Rectal smooth muscle tissue (tissue), 1 donor: ENCODE results near the gene VAMP5.
"Not testable (repeated sequence)": the region's sequence is repeated elsewhere in the genome, so short reads cannot be mapped to it uniquely, and the experiment has no call there.

ENCODE experiments used
- H3K27ac ChIP-seq: one replicate; pipeline ENCODE4 v1.7.0; 2013; ENCODE audit warnings: low read depth, low read length, inconsistent platforms
- H3K27me3 ChIP-seq: one replicate; pipeline ENCODE4 v1.7.0; 2013; ENCODE audit warnings: low read length; ENCODE audit not compliant: control insufficient read depth, insufficient read depth
- H3K36me3 ChIP-seq: one replicate; pipeline ENCODE4 v1.7.0; 2013; ENCODE audit warnings: low read length; ENCODE audit not compliant: control insufficient read depth, insufficient read depth
- H3K4me1 ChIP-seq: one replicate; pipeline ENCODE4 v1.7.0; 2013; ENCODE audit warnings: low read length; ENCODE audit not compliant: control insufficient read depth, insufficient read depth
- H3K4me3 ChIP-seq: one replicate; pipeline ENCODE4 v1.7.0; 2013; ENCODE audit warnings: low read length
- H3K9ac ChIP-seq: one replicate; pipeline ENCODE4 v1.7.0; 2013; ENCODE audit warnings: low read length

VAMP5 gene

DNA sequence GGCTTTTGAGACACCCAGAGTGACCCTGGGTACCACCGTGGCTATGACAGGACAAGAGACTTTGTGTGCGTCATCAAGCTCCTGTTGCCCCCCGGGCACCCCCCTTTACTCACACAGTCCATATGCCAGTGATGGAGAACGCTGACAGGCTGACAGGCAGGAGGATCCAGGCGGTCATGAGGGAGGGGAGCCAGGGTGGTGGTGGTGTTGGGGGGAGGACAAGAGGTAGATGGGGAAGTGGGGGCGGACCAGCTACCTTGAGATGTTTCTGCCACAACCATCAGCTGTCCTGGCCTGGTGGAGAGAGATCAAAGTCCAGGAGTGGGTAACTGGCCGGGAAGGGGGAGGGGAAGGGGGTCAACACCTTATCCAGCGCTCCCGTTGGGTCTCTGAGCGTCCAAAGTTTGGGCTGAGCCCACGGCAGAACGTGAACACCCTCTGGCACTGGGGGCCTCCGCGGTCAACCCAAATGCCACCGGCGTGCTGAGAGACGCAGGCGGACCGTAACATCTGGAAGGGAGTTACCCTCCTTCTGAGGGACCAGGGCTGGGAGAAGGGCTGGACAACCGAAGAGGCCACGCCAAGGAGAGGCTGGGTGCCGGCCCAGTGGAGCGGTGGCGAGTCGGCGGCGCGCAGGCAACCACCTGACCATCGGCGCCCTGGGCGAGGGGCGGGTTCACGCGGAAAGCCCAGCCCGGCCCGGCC is 17.7 kb downstream of the VAMP5 start:
- Histone ChIP-seq H3K4me1 (peaks cover 11% of the 10 kb centered on the region), H3K9ac (peak overlapping the region; percentile 19), H3K4me3 (peak overlapping the region; percentile 61), H3K36me3 (peaks cover 7% of the 10 kb centered on the region), H3K27ac (peak overlapping the region; percentile 86), H3K27me3 (no peaks in the 10 kb centered on the region)

DNA sequence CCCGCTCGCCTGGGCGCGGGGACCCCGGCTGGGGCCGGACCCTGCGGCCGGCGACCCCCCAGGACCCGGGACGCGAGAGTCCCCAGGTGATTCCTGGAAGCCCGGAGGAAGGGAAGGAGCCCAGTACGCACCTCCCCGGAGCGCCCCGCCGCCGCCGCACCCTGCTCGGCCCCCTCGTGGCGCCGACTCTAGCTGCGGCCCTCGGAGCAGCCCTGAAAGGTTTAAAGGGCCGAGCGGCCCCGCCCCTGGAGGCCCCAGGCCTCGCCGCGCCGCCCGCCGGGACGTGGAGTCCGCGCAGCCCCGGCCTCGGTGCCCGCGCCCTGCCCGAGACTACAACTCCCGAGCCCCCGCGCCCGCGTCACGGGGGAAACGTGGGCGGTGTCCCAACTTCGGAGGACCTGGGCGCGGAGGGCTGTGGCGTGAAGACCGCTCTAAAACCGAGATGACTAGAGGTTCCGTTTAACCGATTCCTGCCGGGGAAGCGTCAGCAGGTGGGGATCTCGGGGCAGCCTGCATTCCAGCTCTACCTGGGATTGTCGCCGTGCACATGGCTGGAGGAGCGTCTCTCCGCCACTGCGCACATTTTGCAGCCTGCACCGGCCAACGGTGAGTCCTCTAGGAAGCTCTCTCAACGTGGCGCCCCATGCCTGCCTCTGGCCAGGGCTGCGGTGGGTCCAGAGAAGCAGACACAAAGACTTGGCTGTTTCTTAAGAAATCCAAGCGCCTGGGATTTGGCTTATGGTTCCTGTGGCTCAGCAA is 18.4 kb downstream of the VAMP5 start, which contains the start of gene TMEM150A:
TMEM150A (minus strand) TSS at position 223 of the 759 bp plus-strand sequence. CDS start 750 bp downstream, outside the sequence.
- Histone ChIP-seq H3K4me3 (peak within 1 kb of the TSS; percentile 97), H3K27ac (peak within 1 kb of the TSS; percentile 86), H3K4me1 (peaks cover 11% of the 10 kb centered on the region), H3K36me3 (peaks cover 7% of the 10 kb centered on the region), H3K27me3 (no peaks in the 10 kb centered on the region), H3K9ac (peak within 1 kb of the TSS; percentile 75)

DNA sequence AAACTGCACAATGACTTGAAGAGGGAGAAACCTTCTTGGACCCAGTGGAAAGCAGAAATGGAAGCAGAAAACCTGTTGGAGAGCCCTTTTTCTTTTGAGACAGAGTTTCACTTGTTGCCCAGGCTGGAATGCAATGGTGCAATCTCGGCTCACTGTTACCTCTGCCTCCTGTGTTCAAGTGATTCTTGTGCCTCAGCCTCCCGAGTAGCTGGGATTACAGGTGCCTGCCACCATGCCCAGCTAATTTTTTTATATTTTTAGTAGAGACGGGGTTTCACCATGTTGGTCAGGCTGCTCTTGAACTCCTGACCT is 19.9 kb downstream of the VAMP5 start:
- not testable (repeated sequence) for H3K27me3 ChIP-seq, H3K36me3 ChIP-seq, H3K9ac ChIP-seq, H3K27ac ChIP-seq
- H3K4me1 ChIP-seq = peaks cover 11% of the 10 kb centered on the region
- H3K4me3 ChIP-seq = peak overlapping the region; percentile 17

DNA sequence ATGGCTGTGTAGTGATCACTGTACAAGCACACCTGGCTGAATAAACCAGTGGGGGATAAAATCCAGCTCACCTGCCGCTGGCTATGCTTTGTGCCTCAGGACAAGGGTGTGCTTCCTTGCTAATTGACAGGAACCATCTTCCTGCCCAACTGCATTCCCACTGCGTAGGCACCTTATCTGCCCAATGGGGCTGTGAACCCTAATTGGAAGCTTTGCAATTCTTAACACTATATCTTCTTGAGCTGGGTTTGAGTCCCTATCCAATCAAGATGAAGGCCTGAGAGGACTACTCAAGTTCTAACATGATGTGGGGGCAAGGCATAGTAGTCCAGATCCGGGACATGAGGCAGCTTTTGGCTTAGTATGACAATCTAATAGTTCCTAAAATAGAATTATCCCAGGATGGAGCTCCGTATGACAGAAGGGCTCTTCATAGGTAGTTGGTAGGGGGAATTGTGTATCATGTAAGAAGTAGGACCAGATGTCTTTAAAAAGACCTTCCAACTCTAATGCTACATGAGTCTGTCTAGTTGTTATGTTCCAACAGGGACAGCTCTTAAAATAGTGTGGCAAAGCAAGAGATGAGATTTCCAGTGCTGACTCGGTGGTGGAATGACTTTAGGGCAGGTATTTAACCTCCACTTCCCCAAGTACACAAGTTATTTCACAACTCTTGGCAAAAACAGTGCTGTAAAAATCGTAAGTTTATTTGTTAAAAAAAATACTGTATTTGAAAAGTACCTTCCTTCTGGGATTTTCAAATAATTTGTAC is 20.5 kb downstream of the VAMP5 start:
- Histone ChIP-seq H3K27ac (no peak overlapping the region), H3K9ac (no peak overlapping the region), H3K4me3 (peak overlapping the region; percentile 19), H3K36me3 (peaks cover 7% of the 10 kb centered on the region), H3K27me3 (no peaks in the 10 kb centered on the region), H3K4me1 (peaks cover 11% of the 10 kb centered on the region)

DNA sequence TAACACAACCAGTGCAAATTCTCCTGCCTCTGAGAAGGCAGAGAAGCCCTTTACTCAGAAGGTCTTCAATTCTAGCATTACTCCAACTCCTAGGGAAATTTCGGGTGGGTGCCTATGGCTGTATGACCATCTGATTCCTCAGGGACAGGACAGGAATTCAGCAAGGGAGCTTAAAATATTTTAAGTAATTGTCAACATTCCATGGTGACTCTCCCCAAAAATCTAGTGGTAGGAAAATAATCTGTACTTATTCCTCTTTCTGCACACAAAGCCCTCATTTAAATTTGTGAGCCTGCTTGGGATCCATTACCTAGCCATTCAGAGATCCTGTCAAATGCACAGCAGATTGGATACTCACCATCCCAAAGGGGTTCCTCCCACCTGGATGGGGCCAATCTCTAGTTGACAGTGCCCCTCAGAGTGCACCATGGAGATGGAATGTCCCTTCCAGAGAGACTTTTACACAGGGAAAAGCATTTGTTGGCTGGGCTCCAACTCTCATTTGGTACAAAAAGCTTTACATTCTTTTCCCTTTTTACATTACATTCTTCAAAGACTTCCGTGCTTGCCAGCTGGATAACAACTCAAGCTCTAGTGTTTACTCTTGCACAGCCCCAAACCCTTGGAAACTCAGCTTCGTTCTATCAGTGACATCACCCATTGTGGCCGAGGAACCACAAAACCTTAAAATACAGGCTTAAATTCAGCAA is 21.3 kb downstream of the VAMP5 start:
- Histone ChIP-seq H3K36me3 (peaks cover 7% of the 10 kb centered on the region), H3K4me3 (no peak overlapping the region), H3K9ac (no peak overlapping the region), H3K27me3 (no peaks in the 10 kb centered on the region), H3K4me1 (peaks cover 14% of the 10 kb centered on the region), H3K27ac (no peak overlapping the region)

DNA sequence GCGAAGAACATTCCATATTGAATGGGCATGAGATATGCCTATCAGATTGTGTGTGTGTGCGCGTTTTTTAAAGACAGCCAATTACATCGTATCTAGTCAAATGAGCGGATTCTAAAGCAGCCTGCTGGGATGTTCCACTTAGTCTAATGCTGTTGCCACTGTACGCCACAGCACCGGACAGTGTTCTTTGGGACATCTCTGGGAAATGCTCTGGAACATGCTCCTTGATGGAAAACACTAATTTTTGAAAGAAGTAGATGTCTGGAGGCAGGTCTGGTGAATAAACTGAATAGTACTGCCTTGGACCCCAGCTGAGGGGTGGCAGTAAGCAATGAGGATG is 21.9 kb downstream of the VAMP5 start:
- peaks cover 16% of the 10 kb centered on the region for H3K4me1 ChIP-seq
- no peak overlapping the region for H3K4me3 ChIP-seq
- H3K9ac ChIP-seq = no peak overlapping the region

DNA sequence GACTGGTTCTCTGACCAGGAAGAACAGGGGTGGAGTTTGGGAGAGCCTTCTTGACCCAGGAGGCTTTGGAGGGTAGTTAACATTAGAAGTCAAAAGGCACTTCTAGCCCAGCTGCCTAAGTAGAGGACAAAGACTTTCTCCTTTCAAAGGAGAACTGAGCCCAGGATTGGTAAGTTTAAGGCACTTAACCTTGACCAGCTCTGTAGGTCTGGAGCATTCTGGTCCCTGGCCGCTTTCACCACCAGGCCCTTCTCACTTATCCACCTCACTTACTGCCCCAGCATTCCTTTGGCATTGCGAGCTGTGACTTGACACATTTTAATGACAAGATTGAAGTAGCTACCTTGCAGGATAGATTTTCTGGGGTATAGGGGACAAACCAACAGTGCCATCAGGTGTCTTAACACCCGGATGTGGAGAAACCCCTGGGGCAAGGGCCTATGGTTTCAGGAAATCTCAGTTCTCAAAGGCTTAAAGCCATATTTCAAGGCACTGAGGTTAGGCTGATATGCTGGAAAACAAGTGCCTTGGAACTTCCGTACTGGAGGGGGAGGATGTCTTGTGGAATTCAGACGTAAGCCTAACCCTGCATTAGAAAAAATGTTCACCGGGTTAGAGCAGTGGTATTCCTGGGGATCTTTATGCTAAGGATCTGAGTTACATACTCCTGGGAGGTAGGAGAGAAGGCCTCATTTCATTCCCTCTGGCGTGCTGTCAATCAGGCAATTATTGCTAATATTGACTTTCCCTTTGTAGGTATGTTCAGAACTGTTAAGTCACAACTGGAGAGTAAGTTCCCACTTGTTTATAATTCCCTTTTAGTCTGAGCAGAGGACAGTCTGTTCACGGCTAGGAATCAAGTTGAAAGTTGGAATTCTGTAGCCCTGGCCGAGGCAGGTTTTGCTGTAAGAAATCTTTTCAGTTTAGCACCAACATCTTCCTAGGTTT is 23.3 kb downstream of the VAMP5 start:
- H3K27ac ChIP-seq = no peak overlapping the region
- H3K9ac ChIP-seq = no peak overlapping the region
- H3K27me3 ChIP-seq = no peaks in the 10 kb centered on the region
- H3K4me1 ChIP-seq = peaks cover 20% of the 10 kb centered on the region
- no peak overlapping the region for H3K4me3 ChIP-seq
- peaks cover 7% of the 10 kb centered on the region for H3K36me3 ChIP-seq

More for the DNA sequence above, 21.9 kb downstream of the VAMP5 start:
- no peaks in the 10 kb centered on the region for H3K27me3 ChIP-seq
- H3K36me3 ChIP-seq = peaks cover 7% of the 10 kb centered on the region
- H3K27ac ChIP-seq = no peak overlapping the region

DNA sequence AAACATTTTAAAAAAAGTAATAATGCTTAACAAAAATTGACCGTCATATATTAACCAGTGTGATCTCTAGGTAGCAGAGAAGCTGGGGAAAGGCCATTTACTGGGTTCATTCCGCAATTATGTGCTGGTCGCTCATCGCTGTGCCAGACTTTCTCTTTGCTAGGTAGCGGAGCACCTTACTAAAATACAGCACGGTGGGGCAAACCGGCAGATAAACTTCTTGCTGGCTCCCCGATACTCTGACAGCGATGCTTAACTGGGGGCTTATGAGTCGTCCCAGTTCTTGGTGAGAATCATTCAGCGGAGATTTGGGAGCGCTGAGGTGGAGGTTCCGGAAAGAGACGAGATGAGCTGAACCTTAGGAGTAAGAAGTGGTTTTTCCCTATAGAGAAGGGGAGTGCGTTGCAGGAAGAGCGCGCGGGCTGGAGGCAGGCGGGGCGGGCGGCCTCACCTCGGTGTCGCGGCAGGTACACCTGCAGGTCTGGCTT is 27.0 kb downstream of the VAMP5 start:
- Histone ChIP-seq H3K36me3 (peaks cover 7% of the 10 kb centered on the region), H3K27me3 (no peaks in the 10 kb centered on the region), H3K9ac (peak overlapping the region; percentile 16), H3K4me3 (peak overlapping the region; percentile 66), H3K4me1 (peaks cover 9% of the 10 kb centered on the region), H3K27ac (peak overlapping the region; percentile 73)

DNA sequence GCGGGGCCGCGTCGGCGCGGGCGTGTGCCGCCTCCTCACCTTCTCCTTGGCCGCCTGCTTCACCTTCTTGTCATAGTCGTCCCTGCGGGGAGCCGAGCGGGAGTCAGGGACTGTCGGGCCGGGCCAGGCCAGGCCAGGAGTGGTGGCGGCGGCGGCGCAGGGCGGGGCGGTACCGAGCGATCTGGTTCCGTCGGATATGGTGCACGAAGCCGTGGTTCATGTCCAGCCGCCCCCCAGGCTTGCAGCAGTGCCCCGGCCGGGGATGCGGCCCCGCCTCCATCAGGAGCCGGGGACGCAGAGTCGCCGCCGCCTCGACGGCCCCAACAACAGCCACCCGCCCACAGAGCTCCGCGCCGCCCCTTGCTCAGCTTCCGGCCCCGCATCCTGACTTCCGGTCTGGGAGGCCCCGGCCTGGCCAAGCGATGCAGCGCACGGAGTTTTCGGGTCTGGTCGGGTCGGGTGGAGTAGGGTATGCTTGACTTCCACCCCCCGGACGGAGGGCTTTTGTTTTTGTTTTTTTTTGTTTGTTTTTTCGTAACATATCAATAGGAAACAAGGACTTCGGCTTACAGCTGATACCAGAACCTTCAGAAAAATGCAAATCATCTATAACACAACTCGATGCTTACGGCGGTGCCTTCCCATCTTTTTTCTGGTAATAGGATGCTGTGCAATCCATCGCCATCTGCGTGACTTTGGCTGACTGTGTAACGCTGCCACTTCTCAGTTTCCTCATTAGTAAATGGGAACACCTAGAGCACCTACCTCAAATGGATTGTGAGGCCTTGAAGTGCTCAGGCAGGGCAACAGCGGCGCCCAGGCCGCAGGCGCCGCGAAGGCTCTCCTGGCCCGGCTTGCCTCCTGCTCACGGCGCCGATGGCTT is 27.7 kb downstream of the VAMP5 start, which contains the start of gene C2orf68:
C2orf68 (minus strand) TSS at position 362 of the 883 bp plus-strand sequence; CDS start at position 280, 82 bp downstream.
- H3K27ac ChIP-seq = peak within 1 kb of the TSS; percentile 84
- H3K9ac ChIP-seq = peak within 1 kb of the TSS; percentile 38
- peaks cover 9% of the 10 kb centered on the region for H3K4me1 ChIP-seq
- peaks cover 7% of the 10 kb centered on the region for H3K36me3 ChIP-seq
- peak within 1 kb of the TSS; percentile 66 for H3K4me3 ChIP-seq
- no peaks in the 10 kb centered on the region for H3K27me3 ChIP-seq

DNA sequence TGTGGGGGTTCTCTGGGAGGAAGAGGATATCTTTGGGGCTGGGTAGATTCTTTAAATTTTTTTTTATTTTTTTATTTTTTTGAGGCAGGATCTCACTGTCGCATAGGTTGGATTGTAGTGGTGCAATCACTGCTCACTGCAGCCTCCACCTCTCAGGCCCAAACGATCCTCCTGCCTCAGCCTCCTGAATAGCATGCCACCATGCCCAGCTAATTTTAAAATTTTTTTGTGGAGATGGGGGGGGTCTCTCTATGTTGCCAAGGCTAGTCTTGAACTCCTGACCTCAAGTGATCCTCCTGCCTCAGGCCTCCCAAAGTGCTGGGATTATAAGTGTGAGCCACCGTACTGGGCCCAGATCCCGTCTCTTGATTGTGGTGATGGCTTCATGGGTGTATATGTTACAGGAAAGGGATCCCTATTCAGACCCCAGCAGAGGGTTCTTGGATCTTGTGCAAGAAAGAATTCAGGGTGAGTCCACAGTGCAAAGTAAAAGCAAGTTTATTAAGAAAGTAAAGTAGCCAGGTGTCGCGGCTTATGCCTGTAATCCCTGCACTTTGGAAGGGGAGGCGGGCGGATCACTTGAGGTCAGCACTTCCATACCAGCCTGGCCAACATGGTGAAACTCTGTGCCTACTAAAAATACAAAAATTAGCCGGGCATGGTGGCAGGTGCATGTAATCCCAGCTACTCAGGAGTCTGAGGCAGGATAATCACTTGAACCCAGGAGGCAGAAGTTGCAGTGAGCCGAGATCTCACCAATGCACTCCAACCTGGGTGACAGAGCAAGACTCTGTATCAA is 29.7 kb downstream of the VAMP5 start:
- no peak overlapping the region for H3K9ac ChIP-seq
- peaks cover 11% of the 10 kb centered on the region for H3K4me1 ChIP-seq
- H3K36me3 ChIP-seq = peaks cover 4% of the 10 kb centered on the region
- no peaks in the 10 kb centered on the region for H3K27me3 ChIP-seq
- no peak overlapping the region for H3K27ac ChIP-seq
- H3K4me3 ChIP-seq = no peak overlapping the region
